Inflammatory macrophage treated with lipopolysaccharide for 4 hours (primary cell): ENCODE measurements around the gene TMEM150A.
"Not testable (repeated sequence)": the region's sequence is repeated elsewhere in the genome, so short reads cannot be mapped to it uniquely, and the experiment has no call there.

Source experiments
- DNase-seq: peaks from one replicate; pipeline ENCODE4 v3.0.0-alpha.2; 2020

The TMEM150A gene, protein sequence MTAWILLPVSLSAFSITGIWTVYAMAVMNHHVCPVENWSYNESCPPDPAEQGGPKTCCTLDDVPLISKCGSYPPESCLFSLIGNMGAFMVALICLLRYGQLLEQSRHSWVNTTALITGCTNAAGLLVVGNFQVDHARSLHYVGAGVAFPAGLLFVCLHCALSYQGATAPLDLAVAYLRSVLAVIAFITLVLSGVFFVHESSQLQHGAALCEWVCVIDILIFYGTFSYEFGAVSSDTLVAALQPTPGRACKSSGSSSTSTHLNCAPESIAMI

DNA sequence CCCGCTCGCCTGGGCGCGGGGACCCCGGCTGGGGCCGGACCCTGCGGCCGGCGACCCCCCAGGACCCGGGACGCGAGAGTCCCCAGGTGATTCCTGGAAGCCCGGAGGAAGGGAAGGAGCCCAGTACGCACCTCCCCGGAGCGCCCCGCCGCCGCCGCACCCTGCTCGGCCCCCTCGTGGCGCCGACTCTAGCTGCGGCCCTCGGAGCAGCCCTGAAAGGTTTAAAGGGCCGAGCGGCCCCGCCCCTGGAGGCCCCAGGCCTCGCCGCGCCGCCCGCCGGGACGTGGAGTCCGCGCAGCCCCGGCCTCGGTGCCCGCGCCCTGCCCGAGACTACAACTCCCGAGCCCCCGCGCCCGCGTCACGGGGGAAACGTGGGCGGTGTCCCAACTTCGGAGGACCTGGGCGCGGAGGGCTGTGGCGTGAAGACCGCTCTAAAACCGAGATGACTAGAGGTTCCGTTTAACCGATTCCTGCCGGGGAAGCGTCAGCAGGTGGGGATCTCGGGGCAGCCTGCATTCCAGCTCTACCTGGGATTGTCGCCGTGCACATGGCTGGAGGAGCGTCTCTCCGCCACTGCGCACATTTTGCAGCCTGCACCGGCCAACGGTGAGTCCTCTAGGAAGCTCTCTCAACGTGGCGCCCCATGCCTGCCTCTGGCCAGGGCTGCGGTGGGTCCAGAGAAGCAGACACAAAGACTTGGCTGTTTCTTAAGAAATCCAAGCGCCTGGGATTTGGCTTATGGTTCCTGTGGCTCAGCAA lies at the start of gene TMEM150A:
Gene TMEM150A, minus strand, starts transcription at position 223 of the 759 bp plus-strand sequence. CDS start 750 bp downstream, outside the sequence.
- DNase-seq: peak; percentile 93

DNA sequence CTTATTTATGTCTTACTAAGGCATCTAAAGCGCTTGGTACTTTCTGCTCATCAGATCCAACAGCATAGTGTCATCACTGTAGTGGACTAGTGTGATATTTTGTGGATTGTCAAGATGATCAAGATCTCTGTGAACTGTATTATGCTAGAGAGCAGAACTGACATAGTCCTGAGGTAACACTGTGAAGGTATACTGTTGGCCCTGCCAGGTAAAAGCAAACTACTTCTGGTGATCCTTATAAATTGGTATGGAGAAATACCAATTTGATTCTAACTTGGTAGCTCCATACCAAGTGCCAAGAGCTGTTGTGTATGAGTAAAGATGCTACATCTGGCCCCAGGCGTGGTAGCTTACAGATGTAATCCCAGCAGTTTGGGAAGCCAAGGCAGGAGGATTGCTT lies 49.6 kb upstream of the TMEM150A start:
- DNase-seq: no peak

DNA sequence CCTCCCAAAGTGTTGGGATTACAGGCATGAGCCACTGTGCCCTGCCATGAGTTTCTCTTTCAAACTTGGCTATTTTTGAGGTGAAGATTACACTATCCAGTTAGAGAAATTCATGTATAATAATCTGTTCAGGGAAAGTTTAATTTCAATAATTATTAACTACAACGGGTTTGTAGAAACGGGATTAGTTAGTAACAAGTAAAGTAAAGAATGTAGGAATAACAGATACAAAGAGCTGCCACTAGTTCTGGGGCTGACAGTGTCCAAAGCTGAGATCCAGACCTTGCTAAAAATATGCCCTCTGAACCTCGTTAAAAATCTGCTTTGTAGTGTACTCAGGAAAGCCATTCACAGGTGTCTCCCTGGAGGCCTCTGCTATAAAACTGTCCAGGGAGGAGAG lies 48.6 kb upstream of the TMEM150A start:
- no peak for DNase-seq

DNA sequence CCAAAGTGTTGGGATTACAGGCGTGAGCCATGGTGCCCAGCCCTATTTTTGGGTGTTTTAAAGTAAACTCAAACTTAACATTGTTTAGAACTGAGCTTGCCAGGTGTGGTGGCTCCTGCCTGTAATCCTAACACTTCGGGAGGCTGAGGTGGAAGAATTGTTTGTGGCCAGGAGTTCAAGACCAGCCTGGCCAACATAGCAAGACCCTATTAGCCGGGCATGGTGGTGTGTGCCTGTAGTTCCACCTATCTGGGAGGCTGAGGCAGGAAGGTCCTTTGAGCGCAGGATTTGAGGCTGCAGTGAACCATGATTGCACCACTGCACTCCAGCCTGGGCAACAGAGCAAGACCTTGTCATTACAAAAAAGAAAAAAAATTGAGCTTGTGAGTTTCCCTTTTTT lies 48.0 kb upstream of the TMEM150A start:
- DNase-seq: no peak

DNA sequence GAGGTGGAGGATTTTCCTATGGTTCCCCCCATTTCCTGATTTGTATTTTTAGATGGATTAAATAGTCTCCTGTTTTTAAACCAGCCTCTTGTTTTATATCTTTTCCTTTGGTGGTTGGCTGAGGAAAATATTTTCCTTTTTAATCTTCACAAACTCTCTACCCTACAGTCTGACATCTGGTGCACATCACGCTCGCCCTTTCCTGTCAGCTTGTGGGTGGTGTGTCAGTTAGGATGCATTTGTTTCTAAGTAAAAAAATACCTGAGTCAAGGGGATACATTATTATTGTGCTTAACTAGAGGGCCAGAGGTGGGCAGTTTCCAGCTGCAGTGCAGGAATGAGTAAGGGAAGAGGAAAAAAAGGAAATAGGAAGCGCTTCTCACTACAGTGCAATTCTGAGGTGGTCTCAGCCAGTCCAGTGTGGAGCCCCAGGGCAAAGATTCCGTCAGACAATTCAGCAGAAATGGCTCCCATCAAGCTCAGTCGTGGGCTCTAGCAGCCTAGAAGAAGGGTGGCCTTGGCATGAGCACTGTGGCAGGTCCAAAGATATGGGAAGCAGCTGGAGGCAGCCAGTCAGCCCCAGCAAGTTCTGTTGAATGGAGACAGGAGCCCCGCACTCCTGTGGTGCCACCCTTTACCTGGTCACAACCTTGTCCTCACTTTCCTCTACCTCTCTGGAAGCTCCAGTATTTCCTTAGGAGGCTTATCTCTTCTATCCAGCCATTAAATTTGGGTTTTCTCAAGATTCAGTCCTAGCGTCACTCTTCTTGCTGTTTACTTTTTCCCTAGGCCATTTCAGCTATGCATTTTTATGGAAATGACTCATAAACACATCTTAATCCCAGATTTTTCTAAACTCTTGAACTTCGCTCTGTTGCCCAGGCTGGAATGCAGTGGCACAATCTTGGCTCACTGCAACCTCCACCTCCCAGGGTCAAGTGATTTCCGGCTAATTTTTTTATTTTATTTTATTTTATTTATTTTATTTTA lies 47.0 kb upstream of the TMEM150A start:
- no peak for DNase-seq

DNA sequence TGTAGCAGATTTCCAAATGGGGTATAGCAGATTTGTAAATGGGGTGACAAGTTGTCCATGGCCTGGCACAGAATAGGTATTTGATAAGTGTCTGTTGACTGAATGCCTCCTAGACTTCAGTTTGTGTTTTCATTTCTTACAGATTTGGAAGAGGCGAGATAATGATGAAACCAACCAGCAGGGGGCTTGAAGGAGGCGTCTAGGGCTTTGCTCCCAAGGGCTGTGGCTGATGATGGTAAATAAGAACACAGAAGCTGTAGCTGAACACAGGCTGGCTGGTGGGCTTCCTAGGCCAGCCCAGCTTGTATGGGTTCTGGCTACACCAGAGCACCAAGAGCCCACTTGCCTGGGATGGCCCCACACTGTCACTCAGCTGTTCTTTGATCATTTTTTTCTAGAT lies 46.1 kb upstream of the TMEM150A start:
- DNase-seq: peak; percentile 38

DNA sequence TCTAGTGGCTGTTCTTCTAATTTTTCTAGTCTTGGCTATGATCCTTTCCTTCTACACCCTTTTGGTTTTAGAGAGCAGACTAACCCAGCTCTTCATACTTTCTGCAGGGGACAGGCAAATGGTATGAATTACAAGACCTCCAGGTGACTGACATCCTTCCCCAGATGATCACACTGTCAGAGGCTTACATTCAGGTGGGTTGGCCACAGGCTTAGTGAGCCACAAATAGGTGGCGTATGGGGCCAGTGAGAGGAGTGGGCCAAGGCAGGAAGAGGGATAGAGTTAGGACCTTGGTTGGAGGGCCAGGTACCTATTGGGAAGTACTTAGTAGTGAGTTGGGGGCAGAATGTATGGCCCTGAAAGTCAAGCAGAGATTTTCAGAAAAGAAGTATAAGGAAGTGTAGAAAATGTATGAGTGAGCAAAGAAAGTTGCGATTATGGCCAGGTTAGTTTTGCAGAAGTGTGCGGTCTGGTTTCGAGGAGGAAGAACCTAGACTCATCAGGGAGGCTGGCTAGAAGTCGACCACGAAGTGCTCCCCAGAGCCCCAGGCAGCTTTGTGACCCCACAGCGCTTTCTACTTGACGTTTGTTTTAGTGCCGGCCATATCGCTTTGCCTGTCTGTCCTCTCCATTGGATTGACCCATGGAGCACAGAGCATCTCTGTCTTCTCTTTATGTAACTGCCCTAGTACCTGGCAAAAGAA lies 45.5 kb upstream of the TMEM150A start:
- DNase-seq: no peak

DNA sequence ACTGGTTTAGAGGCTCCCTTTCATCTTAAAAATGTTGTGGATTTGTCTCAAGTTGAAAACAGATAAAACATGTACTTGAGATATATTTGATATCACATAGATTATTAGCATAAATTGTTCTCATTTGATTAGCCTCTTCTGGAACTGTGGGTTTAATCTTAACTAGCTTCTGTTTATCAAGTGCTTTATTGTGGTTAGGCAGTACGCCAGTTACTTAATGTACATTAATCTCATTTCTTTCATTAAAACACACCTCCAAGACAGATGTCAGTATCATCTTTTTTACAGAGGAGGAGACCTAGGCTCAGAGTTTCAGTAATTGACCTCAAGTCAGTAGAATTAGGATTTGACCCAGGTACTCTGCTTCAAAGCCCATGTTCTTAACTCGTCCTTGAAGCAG lies 43.7 kb upstream of the TMEM150A start:
- no peak for DNase-seq

DNA sequence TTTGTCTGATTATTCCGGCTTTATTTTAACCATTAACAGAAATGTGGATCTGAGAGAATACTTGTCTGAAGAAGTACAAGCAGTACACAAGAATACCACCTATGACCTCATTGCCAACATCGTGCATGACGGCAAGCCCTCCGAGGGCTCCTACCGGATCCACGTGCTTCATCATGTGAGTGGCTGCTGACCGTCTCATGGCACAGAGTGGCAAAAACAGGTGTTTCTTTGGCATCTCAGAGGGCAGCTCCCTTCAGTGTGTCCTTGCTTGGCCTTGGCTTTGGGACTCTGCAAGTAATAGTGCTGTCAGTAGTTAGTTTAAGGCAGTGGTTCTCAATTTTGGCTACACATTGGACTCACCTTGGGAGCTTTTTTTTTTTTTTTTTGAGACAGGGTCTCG lies 42.4 kb upstream of the TMEM150A start:
- DNase-seq: no peak

DNA sequence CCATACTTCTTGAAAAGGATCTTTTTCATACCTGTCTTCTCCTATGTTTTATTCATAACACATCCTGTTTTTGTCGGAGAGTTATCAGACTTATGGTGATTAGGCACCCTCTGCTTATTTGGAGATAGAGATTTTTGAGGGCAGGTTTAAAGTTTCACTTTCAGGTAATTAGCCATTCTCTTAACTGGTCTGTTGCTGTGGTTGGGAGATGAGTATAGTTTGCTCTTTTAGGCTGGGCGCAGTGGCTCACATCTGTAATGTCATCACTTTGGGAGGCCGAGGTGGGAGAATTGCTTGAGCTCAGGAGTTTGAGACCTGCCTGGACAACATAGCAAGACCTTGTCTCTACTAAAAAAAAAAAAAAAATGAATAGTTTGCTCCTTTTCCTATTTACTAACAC lies 40.2 kb upstream of the TMEM150A start:
- no peak for DNase-seq

DNA sequence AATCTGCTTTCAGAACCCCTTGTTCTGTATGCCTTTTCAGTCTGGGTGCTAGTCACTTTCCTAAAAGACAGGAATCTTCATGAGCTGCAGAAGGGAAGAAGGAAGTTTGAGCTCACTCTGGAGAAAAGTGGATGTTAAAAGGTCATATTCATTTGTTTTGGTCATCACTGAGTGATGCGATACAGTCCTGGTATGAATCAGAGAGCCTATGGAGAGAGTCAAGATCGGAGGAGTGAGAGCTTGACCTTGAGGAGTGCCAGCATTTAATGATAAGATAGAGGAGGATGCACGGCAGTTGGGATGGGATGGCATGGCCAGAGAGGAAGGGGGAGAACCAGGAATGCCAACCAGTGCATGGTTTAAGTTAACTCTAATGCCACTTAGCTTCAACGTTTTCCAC lies 33.1 kb upstream of the TMEM150A start:
- peak; percentile 28 for DNase-seq

DNA sequence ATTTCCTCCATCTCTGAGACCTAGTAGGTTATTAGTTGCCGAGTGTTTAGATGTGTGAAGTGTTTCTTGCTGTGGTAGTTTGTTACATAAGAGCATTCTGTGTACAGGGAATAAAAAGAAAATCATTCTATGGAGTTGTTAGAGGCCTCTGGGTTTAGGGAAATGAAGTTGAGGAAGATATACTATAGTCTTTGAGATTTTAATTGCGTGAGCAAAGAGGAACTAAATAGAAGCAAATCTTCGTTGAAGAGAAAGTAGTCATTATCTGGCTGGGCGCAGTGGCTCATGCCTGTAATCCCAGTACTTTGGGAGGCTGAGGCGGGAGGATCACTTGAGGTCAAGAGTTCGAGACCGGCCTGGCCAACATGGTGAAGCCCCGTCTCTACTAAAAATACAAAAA lies 32.5 kb upstream of the TMEM150A start:
- DNase-seq: peak; percentile 19

DNA sequence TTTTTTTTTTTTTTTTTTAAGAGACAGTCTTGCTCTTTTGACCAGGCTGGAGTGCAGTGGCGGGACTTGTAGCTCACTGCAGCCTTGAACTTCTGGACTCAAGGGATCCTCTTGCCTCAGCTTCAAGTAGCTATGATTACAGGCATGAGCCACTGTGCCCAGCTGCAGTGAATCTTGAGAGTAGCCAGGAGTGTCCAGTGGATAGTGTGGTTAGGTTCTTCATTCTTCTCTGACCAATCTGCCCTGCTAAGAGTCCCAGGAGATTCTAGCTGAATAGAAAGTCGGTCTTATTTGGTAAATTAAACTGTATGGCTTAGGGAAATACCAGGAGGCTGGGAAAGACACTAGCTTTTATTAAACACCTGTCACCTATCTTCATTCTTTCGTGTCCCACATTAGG lies 28.8 kb upstream of the TMEM150A start:
- no peak for DNase-seq

DNA sequence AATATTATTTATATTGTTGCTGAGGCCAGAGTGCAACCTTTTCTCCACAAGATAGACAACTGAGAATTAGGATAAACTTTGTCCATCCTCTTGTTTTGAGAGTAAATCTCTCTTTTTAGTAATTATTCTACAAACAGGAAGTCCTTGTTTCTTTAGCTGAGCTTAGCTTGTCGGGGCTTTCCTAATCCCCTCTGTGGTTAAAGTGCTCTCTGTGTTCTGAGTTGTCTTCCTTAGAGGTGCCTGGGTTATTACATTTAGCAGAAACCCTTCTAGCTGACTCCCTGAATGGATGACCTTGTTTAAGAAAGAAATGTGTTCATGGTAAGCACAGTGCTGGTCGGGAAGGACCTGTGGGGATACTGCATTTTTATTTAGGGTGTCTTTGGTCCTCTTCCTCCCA lies 26.2 kb upstream of the TMEM150A start:
- peak; percentile 2 for DNase-seq

DNA sequence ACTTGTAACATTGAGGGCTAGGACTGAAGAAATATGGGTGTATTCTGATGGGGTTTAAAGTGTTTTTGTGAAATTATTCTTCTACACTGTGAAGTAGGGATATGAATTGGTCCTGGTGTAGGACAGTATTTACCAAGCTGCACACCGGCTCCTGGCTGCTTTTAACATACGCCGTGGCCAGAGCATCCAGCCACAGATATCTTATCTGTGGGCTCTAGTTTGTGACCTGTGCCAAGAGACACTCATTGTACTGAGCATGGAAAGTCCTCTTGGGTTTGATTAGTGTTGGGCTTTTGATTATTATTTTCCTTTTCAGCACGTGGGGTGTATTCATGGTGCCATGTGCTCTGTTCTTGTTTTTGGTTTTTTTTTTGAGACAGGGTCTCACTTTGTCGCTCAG lies 21.5 kb upstream of the TMEM150A start:
- no peak for DNase-seq

DNA sequence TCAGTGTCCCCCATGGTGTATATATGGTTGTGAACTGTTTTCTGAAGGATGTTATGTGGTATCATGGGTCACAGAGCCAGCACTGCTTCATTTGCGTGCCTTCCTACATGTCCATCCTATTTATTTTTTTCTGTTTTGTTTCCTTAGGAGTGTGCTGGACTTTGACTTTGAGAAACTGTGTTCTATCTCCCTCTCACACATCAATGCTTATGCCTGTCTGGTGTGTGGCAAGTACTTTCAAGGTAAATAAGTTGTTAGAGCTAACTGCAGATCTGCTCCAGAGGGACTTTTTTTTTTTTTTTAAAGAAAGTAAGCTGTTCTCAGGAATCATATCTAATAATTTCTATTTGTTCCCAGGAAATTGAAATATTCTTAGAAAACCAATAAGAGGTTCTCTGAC lies 18.8 kb upstream of the TMEM150A start:
- no peak for DNase-seq

DNA sequence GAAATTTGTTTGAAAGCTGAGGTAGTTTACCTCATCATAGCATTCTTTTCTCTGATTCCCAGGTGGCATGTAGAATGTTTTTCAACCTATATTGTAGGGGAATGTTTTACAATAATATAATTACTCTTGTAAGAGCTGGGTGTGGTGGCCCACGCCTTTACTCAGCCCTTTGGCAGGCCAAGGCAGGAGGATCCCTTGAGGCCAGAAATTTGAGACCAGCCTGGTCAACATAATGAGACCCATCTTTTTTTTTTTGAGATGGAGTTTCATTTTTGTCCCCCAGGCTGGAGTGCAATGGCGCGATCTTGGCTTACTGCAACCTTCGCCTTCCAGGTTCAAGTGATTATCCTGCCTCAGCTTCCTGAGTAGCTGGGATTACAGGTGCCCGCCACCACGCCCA lies 17.1 kb upstream of the TMEM150A start:
- DNase-seq: no peak

DNA sequence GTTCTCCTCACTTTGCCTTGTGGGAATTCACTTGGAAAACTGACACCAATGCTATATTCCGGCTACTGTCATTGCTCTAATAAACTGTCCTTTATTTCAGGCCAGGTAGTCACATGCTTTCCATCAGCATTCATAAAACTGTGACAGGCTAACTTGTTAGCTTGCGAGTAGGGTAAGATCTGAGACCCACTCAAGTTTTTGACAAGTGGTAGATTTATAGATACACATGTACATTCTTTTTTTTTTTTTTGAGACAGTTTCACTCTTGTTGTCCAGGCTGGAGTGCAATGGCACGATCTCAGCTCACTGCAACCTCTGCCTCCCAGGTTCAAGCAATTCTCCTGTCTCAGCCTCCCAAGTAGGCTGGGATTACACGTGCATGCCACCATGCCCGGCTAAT lies 15.2 kb upstream of the TMEM150A start:
- not testable (repeated sequence) for DNase-seq

DNA sequence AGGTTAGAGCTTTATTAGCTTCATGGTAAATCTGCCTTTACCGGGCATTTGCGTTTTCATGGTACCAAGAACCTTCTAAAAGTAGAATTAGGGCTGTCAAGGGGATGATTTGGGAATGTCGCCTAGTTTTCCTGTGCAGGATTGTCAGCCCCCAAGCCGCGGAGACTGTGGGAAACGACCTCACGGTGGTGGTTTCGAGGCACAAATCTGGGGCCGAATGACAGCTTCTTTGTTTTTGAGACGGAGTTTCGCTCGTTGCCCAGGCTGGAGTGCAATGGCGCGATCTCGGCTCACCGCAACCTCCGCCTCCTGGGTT lies 12.9 kb upstream of the TMEM150A start:
- DNase-seq: no peak

DNA sequence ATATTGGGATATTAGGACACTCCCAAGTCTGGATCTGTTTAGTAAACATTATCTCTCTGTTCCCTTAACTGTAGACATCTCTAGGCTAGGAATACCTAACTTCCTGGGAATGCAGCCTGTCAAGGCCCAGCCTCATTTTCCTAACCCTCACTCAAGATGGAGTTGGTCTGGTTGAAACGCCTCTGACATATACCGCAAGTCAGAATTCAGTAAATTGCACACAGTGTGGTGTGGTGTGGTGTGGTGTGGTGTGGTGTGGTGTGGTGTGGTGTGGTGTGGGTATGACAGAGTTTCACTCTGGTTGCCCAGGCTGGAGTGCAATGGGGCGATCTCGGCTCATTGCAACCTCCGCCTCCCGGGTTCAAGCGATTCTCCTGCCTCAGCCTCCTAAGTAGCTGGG lies 12.3 kb upstream of the TMEM150A start:
- DNase-seq: not testable (repeated sequence)

DNA sequence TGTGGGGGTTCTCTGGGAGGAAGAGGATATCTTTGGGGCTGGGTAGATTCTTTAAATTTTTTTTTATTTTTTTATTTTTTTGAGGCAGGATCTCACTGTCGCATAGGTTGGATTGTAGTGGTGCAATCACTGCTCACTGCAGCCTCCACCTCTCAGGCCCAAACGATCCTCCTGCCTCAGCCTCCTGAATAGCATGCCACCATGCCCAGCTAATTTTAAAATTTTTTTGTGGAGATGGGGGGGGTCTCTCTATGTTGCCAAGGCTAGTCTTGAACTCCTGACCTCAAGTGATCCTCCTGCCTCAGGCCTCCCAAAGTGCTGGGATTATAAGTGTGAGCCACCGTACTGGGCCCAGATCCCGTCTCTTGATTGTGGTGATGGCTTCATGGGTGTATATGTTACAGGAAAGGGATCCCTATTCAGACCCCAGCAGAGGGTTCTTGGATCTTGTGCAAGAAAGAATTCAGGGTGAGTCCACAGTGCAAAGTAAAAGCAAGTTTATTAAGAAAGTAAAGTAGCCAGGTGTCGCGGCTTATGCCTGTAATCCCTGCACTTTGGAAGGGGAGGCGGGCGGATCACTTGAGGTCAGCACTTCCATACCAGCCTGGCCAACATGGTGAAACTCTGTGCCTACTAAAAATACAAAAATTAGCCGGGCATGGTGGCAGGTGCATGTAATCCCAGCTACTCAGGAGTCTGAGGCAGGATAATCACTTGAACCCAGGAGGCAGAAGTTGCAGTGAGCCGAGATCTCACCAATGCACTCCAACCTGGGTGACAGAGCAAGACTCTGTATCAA lies 11.4 kb upstream of the TMEM150A start:
- no peak for DNase-seq
